ENCODE data around the gene TEKT3.

Gene TEKT3

DNA sequence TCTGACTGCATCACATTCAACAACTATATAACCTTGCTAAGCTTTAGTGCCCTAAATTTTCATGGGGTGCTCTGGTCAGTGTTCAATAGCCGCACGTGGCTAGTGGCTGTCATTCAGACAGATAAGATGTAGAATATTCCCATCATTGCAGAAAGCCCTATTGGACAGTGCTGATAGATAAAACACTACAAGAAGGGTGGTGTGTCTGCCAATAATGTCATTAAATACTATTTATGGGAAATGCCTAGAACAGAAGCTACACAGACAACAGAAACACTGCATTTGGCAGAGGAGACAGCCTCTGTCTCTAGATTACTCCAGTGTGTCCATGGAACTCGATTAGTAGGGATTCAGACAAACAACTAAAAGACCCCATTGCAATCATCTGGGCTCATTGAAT, 47.8 kb downstream of the TEKT3 start:
- DNase-seq (ENCODE audit: low read depth in 2 of 2): no peak

DNA sequence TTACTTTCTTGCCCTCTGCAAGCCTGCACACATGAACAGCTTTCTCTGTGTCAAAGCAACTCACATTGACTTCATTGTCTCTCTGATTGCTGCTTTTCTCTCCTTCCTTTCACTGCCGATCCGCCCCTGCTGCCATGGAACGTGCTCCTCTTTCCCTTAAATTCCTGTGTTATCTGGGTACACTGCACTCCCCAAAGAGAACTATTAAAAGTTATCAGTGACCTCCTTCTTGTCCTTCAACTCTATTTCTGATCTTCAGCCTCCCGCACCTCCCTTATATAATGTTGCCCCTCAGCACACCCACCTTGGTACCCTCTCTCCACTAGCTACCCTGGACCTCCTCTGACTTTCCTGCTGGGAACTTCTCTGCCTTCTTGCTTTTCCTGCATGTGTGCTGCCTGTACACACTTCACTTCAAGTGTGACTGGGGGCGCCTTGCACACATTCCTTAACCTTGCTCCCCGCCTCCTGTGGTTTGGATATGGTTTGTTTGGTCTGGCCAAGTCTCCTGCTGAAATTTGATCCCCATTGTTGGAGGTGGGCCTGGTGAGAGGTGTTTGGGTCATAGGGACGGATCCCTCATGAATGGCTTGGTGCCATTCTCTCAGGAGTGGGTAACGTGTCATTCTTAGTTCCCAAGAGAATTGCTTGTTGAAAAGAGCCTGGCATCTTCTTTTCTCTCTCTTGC, 49.6 kb downstream of the TEKT3 start:
- no peak for DNase-seq (ENCODE audit: low read depth in 2 of 2)

DNA sequence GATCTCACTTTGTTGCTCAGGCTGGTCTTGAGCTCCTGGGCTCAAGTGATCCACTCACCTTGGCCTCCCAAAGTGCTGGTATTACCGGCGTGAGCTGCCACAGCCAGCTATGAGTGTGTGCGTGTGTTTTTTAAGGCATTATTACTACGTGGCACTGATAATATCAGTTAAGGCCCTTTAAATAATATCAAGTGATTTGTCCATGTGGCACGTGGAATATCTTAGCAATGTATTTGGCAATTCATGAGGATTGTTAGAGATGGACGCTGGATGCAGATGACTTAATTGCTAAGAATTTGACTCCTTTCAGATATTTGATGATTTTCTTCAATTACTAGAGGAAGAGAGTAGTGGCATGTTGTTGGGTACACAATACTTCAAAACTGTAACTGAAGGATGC, 50.8 kb downstream of the TEKT3 start:
- no peak for DNase-seq (ENCODE audit: low read depth in 2 of 2)

DNA sequence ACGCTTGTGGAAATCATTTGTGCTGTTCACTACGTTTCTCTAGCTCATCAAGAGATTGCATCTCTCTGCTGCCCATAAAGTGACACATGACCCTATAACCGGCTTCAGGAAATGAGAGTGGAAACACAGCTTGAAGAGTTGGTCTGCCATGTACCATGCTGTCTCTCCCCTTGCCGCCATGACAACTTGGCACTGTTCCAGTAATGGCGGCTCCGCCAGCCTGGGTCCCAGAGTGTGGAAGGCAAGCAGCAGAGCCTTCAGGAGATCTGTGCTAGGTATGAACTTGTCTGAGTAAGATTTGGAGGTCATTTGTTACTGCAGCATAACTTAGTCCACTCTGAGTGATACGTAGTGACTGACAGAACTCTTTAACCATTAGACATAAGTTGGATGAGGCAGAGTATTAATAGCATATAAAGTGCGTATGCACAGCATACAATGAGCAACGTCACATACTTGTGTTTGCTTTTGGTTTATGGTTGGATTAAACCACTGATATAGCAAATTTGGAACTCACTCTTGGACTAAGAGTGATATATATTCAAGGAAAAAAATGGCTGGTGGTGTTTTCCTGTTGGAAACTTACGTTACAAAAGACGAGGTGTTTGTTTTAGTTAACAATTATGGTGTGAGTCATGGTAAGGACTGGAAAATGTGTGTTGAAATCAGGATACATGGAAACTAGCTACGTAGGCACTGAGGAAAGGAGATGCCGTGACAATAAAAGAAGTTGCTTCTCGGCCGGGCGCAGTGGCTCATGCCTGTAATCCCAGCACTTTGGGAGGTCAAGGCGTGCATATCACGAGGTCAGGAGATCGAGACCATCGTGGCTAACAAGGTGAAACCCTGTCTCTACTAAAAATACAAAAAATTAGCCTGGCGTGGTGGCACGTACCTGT, 51.9 kb downstream of the TEKT3 start:
- no peak for DNase-seq (ENCODE audit: low read depth in 2 of 2)

DNA sequence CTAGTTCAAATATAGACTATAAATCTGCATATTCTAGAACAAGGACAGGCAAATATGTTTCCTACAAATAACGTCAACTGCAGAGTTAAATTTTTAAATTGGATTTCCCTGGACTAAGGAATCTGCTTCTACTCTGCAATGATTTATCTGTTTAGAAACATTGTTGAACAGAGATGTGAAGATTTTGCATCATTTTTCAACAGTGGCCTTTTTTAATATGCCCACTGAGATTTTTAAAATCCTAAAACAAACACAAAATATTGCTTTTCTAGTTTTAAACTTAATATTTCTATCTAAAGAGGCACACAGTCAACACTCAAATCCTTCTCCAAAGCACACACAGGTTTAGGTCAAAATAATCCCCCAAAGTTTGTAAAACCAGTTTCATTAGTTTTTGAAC, 52.5 kb downstream of the TEKT3 start:
- DNase-seq (ENCODE audit: low read depth in 2 of 2): no peak

DNA sequence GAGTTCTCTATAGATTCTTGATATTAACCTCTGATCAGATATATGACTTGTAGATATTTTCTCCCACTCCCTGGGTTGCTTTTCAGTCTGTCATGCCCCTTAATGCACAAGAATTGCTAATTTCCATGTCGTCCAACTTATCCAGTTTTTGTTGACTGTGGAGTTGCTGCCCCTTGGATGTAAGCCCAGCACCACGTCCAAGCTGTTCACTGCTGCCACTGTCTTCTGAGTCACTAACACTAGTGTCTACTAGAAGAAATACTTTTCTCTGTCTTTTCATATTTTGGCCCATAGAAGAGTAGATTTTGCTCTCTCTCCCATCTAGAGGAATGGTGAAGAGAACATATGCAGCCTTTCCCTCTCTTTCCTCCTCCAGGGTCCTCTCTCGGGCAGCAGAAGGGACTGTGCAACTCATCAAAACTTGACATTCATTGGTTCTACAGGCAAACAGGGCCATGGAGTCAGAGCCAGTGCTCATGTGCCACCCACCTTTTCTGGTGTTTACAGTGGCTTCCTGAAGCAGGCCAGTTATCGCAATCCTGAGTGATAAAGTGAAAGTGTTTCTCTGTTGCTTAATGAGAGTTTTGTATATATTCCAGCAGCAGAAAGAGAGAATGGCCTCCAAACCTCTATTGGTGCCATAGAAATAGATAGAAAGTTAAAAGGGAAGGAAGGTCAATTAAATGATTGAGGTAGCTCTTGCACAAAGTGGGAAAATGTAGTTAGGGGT, 53.7 kb downstream of the TEKT3 start:
- DNase-seq (ENCODE audit: low read depth in 2 of 2): no peak

DNA sequence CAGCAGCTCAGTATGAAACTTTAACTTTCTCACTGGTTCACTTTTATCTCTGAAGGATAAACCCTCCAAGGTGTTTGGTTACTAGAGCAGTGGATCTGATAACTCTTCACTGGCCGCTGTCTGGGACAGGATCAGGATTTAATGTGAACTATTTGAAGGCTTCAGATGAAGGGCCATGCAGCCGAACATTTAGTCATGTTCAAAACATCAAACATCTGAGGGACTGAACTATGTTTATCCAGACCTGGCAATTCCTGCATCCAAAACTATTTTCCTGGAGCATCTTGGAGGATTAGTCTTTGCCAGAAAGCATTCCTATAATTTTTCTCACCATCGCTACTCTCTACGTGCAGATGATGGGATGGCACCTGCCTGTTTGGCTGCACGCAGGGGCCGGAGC, 55.9 kb downstream of the TEKT3 start:
- DNase-seq (ENCODE audit: low read depth in 2 of 2): no peak

DNA sequence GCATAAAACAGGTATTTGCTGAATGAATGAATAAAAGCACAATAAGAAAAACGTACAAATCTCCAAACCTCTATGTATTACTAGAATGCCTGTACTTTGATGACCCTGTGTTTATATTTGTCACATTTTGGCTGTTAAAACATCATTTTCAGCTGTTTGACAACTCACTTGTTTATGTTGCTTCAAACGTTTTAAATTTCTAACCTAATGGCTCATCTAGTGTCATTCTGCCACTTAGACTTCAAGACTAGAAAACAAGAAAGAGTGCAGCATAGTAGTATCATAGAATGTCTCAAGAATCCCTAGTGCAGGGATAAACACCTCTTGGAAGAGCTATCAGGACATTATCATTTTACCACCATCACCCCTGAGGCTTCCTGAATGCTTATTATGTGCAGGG, 56.9 kb downstream of the TEKT3 start:
- DNase-seq (ENCODE audit: low read depth in 2 of 2): no peak

DNA sequence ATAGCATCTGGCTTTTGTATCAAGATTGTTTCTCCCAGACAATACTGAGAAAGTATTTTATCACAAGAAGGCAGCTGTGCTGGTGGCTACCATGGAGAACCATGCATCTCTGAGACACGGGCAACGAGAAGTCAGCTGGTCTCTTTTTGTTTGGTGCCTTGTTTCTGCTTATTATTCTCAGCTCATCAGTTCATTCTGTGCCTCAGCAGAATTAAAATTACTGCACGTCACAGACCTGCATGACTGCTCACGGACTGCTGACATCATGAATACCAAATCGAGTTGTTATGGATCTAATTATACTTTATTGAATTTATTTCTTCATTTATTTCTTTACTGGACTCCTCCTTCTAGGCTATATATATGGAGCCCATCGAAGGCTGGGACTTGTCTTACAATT, 57.3 kb downstream of the TEKT3 start:
- no peak for DNase-seq (ENCODE audit: low read depth in 2 of 2)

DNA sequence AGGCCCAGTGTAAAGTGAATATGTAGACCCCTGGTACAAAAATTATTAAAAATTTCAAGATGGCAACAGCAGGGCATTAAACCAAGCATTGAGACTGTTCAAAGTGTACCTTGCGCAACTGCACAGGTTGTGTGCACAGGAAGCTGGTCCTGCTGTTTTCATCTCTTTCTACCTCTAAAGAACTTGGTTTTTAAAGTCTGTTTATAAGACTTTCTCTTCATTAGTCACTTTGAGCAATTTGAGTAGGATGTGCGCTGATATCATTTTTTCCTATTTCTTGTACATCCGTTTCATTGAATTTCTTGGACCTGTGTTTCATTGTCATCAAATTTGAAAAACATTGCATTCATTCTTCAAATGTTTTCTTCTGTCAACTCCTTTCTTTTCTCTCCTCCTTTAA, 59.5 kb downstream of the TEKT3 start:
- DNase-seq (ENCODE audit: low read depth in 2 of 2): no peak

DNA sequence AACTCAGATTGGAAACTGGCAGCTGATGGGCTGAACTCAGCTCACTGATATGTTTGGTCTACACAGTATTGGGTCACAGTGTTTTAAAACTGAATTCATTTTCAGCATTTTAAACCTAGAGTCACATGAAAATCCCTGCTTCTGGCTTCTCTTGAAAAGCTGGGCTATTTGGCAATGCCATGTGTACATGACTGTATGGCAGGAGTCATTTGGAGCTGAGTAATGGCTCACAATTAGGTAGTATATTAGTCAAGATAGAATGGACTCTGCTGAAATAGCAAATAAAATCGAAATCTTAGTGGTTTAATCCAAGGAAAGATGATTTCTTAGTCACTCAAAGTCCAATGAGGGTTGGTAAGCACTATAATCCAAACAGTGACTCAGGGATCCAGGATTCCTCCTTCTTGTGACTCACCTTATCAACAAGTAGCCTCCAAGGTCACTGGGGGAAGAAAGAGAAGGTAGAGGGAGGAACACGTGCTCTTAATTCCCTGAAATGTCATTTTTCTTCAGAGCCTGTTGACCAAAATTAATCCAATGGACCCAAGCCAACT, 62.4 kb downstream of the TEKT3 start:
- DNase-seq (ENCODE audit: low read depth in 2 of 2): no peak

DNA sequence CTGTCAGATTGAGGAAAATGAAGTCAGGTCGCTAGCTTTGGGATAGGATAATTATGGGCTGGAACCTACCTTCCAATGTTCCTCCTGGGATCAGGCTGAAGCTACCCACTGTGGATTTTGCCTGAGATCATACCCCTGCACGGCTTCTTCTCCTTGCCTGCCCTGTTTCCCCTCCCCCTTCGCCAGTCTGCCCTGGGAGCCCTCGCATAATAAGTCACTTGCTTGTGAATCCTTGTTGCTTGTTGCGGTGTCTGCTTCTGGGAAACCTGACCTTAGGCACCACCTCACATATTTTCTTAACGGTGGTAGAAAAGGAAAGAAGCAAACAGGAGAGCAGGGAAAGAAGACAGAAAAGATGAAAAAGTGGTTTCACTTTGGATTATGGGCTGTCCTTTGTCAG, 63.0 kb downstream of the TEKT3 start:
- no peak for DNase-seq (ENCODE audit: low read depth in 2 of 2)

DNA sequence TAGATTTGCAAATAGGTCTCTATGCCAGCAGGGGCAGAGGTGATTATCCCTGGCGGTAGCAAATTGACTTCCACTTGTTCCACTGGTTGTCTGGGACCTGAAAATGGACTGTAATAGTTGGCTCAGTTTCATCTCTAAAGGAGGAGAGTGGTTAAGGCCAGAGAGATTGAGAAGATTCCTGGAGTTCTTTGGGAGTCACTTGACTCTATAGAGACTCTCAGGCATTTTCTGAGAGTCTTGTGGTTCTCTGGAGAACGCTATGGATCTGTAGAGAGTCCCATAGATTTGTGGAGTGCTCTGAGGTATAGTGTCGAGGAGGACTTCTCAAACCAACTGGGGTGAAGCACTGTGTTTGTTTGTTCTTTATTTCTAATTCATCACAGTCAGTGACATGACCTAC, 67.4 kb downstream of the TEKT3 start:
- no peak for DNase-seq (ENCODE audit: low read depth in 2 of 2)

DNA sequence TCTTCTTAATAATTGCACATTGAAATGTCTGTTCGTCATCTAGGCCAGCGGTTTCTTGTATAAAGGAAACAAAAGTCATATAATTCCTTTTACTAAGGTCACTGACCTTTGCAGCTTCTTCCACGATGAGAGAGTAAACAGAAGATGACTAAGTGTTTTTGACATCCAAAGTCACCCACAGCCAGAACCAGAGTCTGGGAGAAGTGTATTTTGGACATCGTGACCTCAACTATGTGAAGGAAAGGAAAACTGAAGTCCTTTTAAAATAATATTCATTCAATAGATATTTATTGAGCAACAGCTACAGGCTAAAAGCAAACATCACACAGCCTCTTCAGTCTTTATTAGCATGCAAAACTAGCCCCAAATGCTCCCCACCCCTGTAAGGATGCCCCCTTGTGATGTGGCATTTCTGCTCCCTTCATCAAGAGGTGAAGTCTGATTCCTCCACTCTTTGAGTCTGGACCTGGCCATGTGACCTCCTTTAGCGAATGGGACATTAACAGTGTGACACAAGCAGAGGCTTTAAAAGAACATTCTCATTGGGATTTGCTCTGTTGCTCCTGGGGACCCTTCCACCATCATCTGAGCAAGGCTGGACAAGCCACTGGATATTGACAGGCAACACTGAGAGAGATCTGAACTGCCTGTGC, 68.1 kb downstream of the TEKT3 start:
- DNase-seq (ENCODE audit: low read depth in 2 of 2): no peak

DNA sequence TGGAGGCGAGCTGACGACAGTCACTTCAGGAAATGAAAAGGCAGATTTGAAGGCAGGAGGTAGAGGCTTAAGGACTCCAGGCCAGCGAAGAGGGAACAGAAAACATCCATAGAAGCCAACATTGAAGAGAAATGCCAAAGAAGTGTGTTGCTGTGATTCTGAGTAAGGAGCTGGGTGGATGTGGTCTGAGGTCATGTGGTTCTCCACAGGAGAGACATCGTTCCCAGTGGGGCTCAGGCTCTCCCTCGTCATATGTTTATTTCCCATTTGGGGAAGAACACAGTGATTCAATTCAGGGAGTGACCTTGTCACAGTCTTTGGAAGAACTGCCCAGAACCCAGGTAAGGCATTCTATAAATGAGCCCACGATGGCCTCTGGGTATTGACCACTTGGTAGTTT, 69.7 kb downstream of the TEKT3 start:
- no peak for DNase-seq (ENCODE audit: low read depth in 2 of 2)

DNA sequence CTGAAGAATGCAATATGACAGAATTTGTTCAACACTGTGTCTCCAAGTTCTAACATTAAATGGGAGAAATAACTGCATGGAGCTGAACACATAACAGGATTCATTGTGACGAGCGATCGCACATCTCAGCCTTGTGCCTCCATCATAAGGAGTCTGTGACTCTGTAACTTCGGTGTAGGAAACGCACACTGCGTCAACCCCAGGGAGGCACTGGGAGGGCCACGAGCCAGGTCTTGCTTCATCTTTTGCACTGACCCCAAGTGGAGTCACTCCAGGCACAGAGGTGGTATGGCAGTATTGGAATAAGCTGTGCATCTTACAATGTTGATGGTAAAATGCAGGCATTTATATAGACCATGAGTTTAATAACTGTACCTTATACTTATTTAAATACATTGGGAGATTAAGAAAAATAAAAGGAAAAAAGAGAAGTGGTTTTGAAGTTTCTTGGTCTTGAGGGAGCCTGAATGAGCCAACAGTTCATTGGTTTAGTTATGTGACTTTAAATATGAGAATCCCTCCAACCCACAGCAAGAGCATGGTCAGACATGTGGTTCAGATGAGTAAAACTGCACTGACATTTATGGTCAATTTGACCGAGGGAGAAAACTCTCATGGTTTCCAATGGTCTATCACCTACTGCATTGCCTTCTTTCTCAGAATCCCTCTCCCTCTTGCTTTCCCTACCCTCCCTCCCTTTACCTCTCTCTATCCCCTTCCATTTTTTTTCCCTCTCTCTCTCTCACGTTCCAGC, 70.6 kb downstream of the TEKT3 start:
- DNase-seq (ENCODE audit: low read depth in 2 of 2): no peak

DNA sequence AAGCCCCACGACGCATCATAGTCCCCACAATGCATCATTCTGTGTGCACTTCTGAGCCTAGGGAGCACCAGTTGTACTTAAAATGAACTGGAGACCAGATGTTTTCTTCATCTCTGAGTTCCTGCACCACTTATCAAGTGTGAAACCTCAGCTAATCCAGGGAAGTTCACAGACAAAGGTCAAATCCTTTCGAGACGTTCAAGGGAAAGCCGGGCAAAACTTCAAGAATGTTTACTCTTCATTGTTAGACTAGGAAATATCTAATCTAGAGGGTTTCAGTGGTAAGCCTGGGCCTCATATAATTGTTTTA, 71.7 kb downstream of the TEKT3 start:
- DNase-seq (ENCODE audit: low read depth in 2 of 2): no peak

DNA sequence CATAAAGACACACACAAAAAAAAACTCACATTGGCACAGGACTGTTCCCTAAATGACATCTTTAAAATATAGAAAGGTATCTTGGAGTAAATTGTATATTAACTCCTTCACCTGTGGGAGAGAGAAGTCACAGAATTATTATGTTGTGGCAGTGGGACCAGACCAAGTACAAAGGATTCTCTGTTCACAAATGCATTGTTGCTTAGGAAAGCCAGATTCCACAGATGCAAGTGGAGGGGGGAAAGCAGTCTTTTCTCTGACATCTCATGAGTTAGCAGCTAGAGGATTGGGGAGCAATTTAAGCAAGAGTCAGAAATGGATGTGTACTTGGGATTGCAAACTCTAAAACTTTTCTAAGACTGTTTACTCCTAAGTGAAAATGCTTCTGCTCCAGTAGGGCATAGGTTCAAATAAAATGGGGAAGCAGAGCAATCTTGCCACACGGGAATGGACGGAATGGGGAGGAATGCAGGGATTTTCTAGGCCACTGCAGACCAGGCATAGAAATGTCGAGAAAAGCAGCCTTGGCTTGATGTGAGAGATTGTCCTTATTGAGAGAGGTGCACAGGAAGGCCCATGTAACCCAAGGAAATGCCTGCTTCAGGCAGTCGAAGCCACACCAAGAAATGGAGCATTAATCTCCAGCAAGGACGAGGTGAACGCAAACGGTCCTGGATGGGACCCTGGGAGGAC, 72.2 kb downstream of the TEKT3 start:
- DNase-seq (ENCODE audit: low read depth in 2 of 2): no peak

DNA sequence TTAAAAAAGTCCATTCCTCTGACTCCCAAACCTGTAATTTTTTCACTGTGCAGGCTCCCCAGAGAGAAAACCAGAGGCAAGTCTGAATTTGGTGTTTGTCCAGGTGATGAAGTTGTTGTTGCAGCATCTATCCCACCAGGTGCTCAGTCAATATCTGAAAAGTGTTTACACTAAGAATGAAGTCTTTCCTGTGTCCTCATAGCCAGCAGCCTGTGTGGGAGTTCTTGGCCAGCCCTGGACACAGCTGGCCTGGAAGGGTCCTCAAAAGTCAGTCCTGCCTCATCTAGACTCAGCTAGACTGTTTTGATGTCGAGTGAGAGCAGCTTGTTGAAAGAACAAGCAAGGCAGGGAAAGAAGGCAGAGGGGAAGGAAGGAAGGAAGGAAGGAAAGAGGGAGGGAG, 72.9 kb downstream of the TEKT3 start:
- no peak for DNase-seq (ENCODE audit: low read depth in 2 of 2)

DNA sequence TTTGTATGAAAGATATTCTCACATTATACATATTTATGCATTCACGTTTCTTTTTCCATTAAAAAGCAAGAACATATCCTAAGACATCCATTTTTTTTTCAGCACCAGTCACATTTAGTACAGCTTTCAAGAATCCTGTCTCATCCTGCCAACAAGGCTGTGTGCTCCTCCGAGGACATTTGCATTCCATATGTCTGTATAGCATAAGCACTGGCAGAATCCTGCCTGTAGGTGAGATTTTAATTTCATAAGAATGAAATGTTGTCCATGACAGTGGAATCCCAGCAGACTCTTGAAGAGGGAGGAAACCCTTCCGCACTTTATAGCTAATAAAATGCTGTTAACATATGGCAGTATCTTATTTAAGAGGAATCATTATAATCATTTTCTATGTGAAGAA, 73.4 kb downstream of the TEKT3 start:
- no peak for DNase-seq (ENCODE audit: low read depth in 2 of 2)

All from stimulated activated CD8-positive, alpha-beta memory T cell treated with anti-CD3 and anti-CD28 coated beads, Interleukin-15, amount 100 ng/mL, for 4 hours (primary cell).